AG10803 (cell line): Measurements from ENCODE around the gene PLA2G4E.

Source experiments
- DNase-seq: peaks from one replicate; pipeline ENCODE4 v3.0.0; 2010; ENCODE audit warnings: low read depth
- H3K4me3 ChIP-seq: 2 replicates; pipeline ENCODE4 v1.5.1; 2011; ENCODE audit warnings: mild to moderate bottlenecking, low read length, control low read depth
- CTCF ChIP-seq: conservative IDR thresholded peaks from 2 replicates; pipeline ENCODE4 v1.5.1; 2011; ENCODE audit warnings: mild to moderate bottlenecking, low read length, control low read depth, inconsistent platforms

The PLA2G4E gene

DNA sequence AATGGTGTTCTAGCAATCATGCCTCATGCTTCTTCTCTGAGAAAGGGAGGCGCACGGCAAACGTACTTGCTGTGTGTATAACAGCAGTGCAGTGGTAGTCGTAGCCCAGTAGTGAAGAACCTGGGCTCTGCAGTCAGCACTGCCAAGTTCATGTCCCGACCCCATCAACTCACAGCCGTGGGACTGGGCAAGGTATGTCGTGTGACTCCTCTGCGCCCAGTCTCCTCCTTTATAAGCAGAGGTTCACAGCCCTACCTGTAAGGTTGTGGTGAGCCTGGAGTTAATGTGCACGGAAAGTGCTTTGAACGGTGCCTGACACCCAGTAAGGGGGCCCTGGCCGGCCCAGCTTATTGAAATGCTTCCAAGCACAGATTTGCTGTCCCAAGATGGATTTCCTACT lies 75.1 kb downstream of the PLA2G4E start:
- no peak for TF ChIP-seq CTCF
- DNase-seq, result no peak

GRCh38 chr15:41945221-41945620 lies 75.6 kb downstream of the PLA2G4E start:
- no peak for TF ChIP-seq CTCF
- DNase-seq, result no peak

More for the DNA sequence above, 75.1 kb downstream of the PLA2G4E start:
- H3K4me3 ChIP-seq, result no peak overlapping the region

DNA sequence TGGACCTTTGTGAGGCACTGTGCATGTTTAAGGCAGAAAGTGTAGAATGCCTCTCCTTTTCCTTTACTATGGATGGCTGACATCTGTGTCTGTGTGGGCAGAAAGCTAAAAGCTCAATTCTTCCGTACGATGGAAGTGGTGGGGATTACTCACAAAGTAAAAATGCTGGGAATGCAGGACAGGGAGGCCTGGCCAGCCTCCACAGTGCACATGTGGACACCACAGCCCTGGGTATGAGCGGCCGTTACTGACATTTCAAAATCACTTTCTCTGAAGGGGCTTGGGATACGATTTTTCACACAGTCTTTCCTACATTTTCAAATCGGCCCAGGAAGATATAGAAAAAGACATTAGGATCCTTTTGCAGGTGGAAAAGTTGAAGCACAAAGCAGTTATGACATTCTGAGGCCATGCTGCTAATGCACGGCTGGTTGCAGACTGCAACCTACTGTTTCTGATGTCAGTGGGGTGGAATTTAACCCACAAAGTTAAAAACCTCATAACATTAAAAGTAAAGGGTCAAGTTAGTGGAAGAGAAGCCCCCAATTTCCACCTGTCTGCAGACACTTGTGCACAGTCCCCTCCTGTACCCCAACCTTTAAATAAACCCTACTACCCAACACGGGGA lies 76.4 kb downstream of the PLA2G4E start:
- DNase-seq, result peak; percentile 95
- H3K4me3 ChIP-seq, result peak overlapping the region; percentile 26; the same call in 1 of the 2 replicates

More at GRCh38 chr15:41945221-41945620, 75.6 kb downstream of the PLA2G4E start:
- H3K4me3 ChIP-seq, result no peak overlapping the region

DNA sequence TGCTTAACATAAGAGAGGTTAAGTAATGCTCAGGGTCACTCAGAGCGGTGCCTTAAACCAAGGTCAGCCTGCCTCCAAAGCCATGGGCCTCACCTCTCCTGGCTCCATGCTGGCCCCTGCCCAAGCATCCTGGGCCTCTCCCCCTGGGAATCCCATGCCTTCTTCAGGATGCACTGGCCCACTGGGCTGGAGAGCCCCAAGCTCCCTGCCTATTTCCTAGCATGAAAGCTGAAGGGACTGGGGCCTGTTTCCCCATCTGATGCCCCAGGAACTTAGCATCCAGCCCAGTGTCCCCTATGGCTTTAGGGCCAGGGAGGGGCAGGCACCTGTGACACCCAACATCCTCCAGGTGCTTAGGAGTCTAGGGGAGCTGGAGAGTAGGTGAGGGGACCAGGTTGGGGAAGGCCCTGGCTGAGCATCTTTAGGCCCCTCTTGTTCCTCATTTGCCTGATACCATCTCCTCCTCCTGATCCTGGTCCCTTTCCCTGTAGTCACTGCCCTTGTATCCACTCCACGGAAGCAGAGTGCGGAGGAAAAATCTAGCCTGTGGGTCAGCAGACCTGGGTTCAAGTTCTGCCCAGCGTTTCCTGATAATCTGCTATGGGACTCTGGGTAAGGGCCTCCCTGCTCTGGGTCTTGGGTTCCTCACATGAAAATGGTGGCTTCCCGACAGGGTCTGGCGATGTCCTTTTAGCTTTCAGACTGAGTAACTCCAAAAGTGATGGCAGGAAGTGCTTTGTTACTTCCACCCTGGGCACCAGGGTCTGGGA lies 77.1 kb downstream of the PLA2G4E start:
- no peak for TF ChIP-seq CTCF
- H3K4me3 ChIP-seq, result no peak overlapping the region
- no peak for DNase-seq

More for the DNA sequence above, 76.4 kb downstream of the PLA2G4E start:
- TF ChIP-seq CTCF, result no peak

- DNase-seq, result no peak
- TF ChIP-seq CTCF, result no peak
Measured at GRCh38 chr15:41942886-41943285, 78.0 kb downstream of the PLA2G4E start.

GRCh38 chr15:41941644-41942415 lies 79.0 kb downstream of the PLA2G4E start:
- H3K4me3 ChIP-seq, result no peak overlapping the region
- TF ChIP-seq CTCF, result no peak
- DNase-seq, result no peak

More at GRCh38 chr15:41942886-41943285, 78.0 kb downstream of the PLA2G4E start:
- no peak overlapping the region for H3K4me3 ChIP-seq
